A549 (cell line): ENCODE results near the gene PLCB3. TPM values are rescaled to one million over a fixed set of nuclear protein-coding genes. Genes with fewer than 3 reads are reported as not detected.

ENCODE experiments used
- ATAC-seq, 2 experiments: fragments of 200-7000 bp in 1 of 2; fragments of >200 bp in 1 of 2; cut with Nextera tagmentation in 1 of 2; cut with Tn5 transposase in 1 of 2; 3 replicates each; pipeline versions ENCODE4 v1.8.0 to v1.9.1; 2018 to 2020; ENCODE audit warnings: mild to moderate bottlenecking in 1 of 2, moderate library complexity in 1 of 2
- CTCF ChIA-PET: fragments of 300-600 bp; sonication (Branson Sonifier 250); formaldehyde crosslinking; extraction: SDS; loops from one replicate; lab custom pipeline; 2021; ENCODE audit warnings: antibody characterized with exemption, inconsistent platforms; lab: Yijun Ruan, JAX
- POLR2A ChIA-PET: fragments of 350-600 bp; formaldehyde crosslinking; extraction: SDS; loops from one replicate; lab custom pipeline; 2021; ENCODE audit warnings: antibody characterized with exemption, inconsistent platforms; lab: Yijun Ruan, JAX
- DNase-seq, 2 experiments: peaks; one replicate each; pipeline versions ENCODE4 v3.0.0 to v3.0.0-alpha.2; 2011 to 2016; ENCODE audit warnings: low read depth in 1 of 2, low spot score in 1 of 2
- FAIRE-seq: peaks from 2 replicates; lab custom pipeline; 2011; peaks lifted over from hg19 to GRCh38; lab: Jason Lieb, UNC
- H3K27ac ChIP-seq, 2 experiments: fragments of >200 bp; sonication (Bioruptor Twin); formaldehyde crosslinking; 3 replicates each; pipeline ENCODE4 v1.5.1; 2016 to 2017
- H3K4me1 ChIP-seq: fragments of >200 bp; sonication (Bioruptor Twin); formaldehyde crosslinking; 3 replicates; pipeline ENCODE4 v1.6.1; 2016
- H3K4me2 ChIP-seq: fragments of >200 bp; sonication (Bioruptor Twin); formaldehyde crosslinking; 3 replicates; pipeline ENCODE4 v1.6.1; 2016
- H3K4me3 ChIP-seq: fragments of >200 bp; sonication (Bioruptor Twin); formaldehyde crosslinking; 3 replicates; pipeline ENCODE4 v1.5.1; 2016
- H3K9me3 ChIP-seq: fragments of >200 bp; sonication (Bioruptor Twin); formaldehyde crosslinking; 3 replicates; pipeline ENCODE4 v1.6.1; 2016
- BHLHE40 ChIP-seq: IDR thresholded peaks from 2 replicates; pipeline ENCODE4 v1.6.1; 2012; ENCODE audit warnings: low read depth, low read length, inconsistent platforms
- CBX2 ChIP-seq: fragments of 200-600 bp; sonication (generic); IDR thresholded peaks from 2 replicates; pipeline ENCODE4 v1.6.1; 2016; ENCODE audit warnings: low read depth, mild to moderate bottlenecking, borderline replicate concordance
- CEBPB ChIP-seq, 2 experiments: fragments of >200 bp in 1 of 2; sonication (Bioruptor Twin) in 1 of 2; formaldehyde crosslinking in 1 of 2; IDR thresholded peaks; 2 replicates each; pipeline ENCODE4 v1.6.1; 2012 to 2016
- CHD4 ChIP-seq: fragments of 200-600 bp; sonication (generic); IDR thresholded peaks from 2 replicates; pipeline ENCODE4 v1.6.1; 2016; ENCODE audit warnings: antibody characterized with exemption, mild to moderate bottlenecking, borderline replicate concordance
- FOSB ChIP-seq: fragments of 250-450 bp; sonication (Bioruptor Pico); IDR thresholded peaks from 2 replicates; pipeline ENCODE4 v1.5.0; 2020; ENCODE audit warnings: mild to moderate bottlenecking, moderate library complexity
- HEYL ChIP-seq: fragments of 250-450 bp; sonication (Bioruptor Pico); IDR thresholded peaks from 2 replicates; pipeline ENCODE4 v1.8.0; 2021; ENCODE audit warnings: mild to moderate bottlenecking, moderate library complexity
- HOXA7 ChIP-seq: fragments of 250-450 bp; sonication (Bioruptor Pico); IDR thresholded peaks from 2 replicates; pipeline ENCODE4 v1.5.0; 2020; ENCODE audit warnings: mild to moderate bottlenecking, moderate library complexity
- JUNB ChIP-seq: fragments of >200 bp; sonication (Bioruptor Twin); formaldehyde crosslinking; IDR thresholded peaks from 2 replicates; pipeline ENCODE4 v1.6.1; 2016
- KDM5A ChIP-seq: fragments of 200-600 bp; sonication (generic); IDR thresholded peaks from 2 replicates; pipeline ENCODE4 v1.6.1; 2016; ENCODE audit warnings: antibody characterized with exemption, mild to moderate bottlenecking
- PBX3 ChIP-seq: IDR thresholded peaks from 2 replicates; pipeline ENCODE4 v1.6.1; 2012
- POLR2A ChIP-seq: IDR thresholded peaks from 2 replicates; pipeline ENCODE4 v1.6.1; 2012; ENCODE audit warnings: mild to moderate bottlenecking, low read length
- SMC3 ChIP-seq: fragments of >200 bp; sonication (Bioruptor Twin); formaldehyde crosslinking; IDR thresholded peaks from 3 replicates; pipeline ENCODE4 v1.6.1; 2018; ENCODE audit warnings: inconsistent platforms
- SREBF2 ChIP-seq: fragments of 450-650 bp; IDR thresholded peaks from 2 replicates; pipeline ENCODE4 v1.6.1; 2014; ENCODE audit warnings: mild to moderate bottlenecking, moderate library complexity
- TFCP2L1 ChIP-seq: fragments of 250-450 bp; sonication (Bioruptor Pico); IDR thresholded peaks from 2 replicates; pipeline ENCODE4 v1.5.0; 2021; ENCODE audit warnings: mild to moderate bottlenecking
- ZNF302 ChIP-seq: fragments of 250-450 bp; sonication (Bioruptor Pico); IDR thresholded peaks from 2 replicates; pipeline ENCODE4 v1.9.0; 2021; ENCODE audit warnings: inconsistent platforms, mild to moderate bottlenecking, moderate library complexity
- ZSCAN20 ChIP-seq: fragments of 250-450 bp; sonication (Bioruptor Pico); IDR thresholded peaks from 2 replicates; pipeline ENCODE4 v1.8.0; 2022; ENCODE audit warnings: mild to moderate bottlenecking, moderate library complexity
- WGBS: methylation state at CpG from one replicate; pipeline ENCODE4 v1.1.6; 2017; ENCODE audit errors: missing lambda C conversion rate; 5-methylcytosine and 5-hydroxymethylcytosine counted together
- polyA plus RNA-seq, 4 experiments: library from polyadenylated mRNA; depleted of rRNA in 3 of 4; stranded (reverse); fragments of >200 nt; fragmentation: RNase III in 1 of 4; extraction: RNeasy Plus Mini Kit Qiagen cat#74134 plus additional on column Dnase treatment in 1 of 4; gene quantifications; 2 replicates in 3 of 4; 3 replicates in 1 of 4; pipeline ENCODE4 v1.2.3, GENCODE V29; 2011 to 2017
- TF ChIP-seq, protein P1 (sequence below): fragments of 200-600 bp; sonication (generic); IDR thresholded peaks from 2 replicates; pipeline ENCODE4 v1.6.1; 2016; ENCODE audit warnings: antibody characterized with exemption, mild to moderate bottlenecking, moderate library complexity
- TF ChIP-seq, protein P2 (sequence below): fragments of >200 bp; sonication (Bioruptor Twin); formaldehyde crosslinking; IDR thresholded peaks from 2 replicates; pipeline ENCODE4 v1.6.1; 2016

The PLCB3 gene
- polyA plus RNA-seq, 2 of the 4 experiments (the other 2 are of a cell fraction), result 8.8 to 21.2 TPM

- no peak overlapping the region for H3K4me2 ChIP-seq
- 90% methylated on average over 23 of the region's 24 CpGs for WGBS
- ATAC-seq (no peak), FAIRE-seq (no peak), DNase-seq (no peak)
- TF ChIP-seq PBX3 (no peak), FOSB (CRISPR knock-in tag) (no peak), KDM5A (no peak), BHLHE40 (no peak)
- no peak overlapping the region for H3K27ac ChIP-seq
- H3K4me3 ChIP-seq, result no peak overlapping the region
- peaks cover 6% of the 10 kb centered on the region; the same call in 1 of the 3 replicates for H3K4me1 ChIP-seq
- H3K9me3 ChIP-seq, result no peaks in the 10 kb centered on the region
- ChIA-PET CTCF (interaction anchor here (0.6 to 16.0 kb wide), 4 partner anchors 11 to 629 kb away, joined by 3 to 220 read pairs (median 40); partner anchors contain the start of genes CATSPERZ, ESRRA, PLCB3 and PPP1R14B), POLR2A (no interaction called here)
Observed at GRCh38 chr11:64258356-64258755, 7.0 kb downstream of the PLCB3 start.

DNA sequence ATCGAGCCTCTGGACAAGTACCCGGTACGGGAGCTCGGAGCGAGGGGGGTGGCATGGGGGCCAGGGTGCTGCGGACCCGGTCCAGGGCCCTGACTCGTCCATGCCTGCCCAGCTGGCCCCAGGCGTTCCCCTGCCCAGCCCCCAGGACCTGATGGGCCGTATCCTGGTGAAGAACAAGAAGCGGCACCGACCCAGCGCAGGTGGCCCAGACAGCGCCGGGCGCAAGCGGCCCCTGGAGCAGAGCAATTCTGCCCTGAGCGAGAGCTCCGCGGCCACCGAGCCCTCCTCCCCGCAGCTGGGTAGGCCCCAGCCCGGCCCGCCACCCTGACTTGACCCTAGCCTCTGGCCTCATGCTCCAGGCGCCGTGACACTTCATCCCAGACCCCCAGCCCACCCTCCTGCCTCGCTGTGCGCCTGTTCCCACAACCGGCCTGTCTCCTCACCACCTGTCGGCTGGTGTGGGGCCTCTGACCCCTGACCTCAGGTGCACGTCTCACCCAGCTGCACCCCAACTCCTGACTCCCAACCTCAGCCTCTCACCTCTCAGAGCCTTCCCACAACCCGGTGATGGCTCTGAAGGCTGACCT lies 7.7 kb downstream of the PLCB3 start:
- CTCF ChIA-PET, result interaction anchor here (1.5 to 16.0 kb wide), 3 partner anchors 11 to 44 kb away, joined by 3 to 220 read pairs (median 76); partner anchors contain the start of genes CATSPERZ, ESRRA, PLCB3 and PPP1R14B
- no peak for ATAC-seq
- peaks cover 4% of the 10 kb centered on the region; the same call in 1 of the 3 replicates for H3K4me1 ChIP-seq
- H3K4me2 ChIP-seq, result no peak overlapping the region
- H3K9me3 ChIP-seq, result no peaks in the 10 kb centered on the region
- no peak overlapping the region for H3K4me3 ChIP-seq
- no peak for DNase-seq
- TF ChIP-seq CEBPB (IDR thresholded peaks at IDR 0.05), result no peak
- TF ChIP-seq TFCP2L1 (CRISPR knock-in tag), result no peak
- TF ChIP-seq, protein P1, sequence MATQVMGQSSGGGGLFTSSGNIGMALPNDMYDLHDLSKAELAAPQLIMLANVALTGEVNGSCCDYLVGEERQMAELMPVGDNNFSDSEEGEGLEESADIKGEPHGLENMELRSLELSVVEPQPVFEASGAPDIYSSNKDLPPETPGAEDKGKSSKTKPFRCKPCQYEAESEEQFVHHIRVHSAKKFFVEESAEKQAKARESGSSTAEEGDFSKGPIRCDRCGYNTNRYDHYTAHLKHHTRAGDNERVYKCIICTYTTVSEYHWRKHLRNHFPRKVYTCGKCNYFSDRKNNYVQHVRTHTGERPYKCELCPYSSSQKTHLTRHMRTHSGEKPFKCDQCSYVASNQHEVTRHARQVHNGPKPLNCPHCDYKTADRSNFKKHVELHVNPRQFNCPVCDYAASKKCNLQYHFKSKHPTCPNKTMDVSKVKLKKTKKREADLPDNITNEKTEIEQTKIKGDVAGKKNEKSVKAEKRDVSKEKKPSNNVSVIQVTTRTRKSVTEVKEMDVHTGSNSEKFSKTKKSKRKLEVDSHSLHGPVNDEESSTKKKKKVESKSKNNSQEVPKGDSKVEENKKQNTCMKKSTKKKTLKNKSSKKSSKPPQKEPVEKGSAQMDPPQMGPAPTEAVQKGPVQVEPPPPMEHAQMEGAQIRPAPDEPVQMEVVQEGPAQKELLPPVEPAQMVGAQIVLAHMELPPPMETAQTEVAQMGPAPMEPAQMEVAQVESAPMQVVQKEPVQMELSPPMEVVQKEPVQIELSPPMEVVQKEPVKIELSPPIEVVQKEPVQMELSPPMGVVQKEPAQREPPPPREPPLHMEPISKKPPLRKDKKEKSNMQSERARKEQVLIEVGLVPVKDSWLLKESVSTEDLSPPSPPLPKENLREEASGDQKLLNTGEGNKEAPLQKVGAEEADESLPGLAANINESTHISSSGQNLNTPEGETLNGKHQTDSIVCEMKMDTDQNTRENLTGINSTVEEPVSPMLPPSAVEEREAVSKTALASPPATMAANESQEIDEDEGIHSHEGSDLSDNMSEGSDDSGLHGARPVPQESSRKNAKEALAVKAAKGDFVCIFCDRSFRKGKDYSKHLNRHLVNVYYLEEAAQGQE, result no peak
- TF ChIP-seq SREBF2, result no peak
- no peak for TF ChIP-seq HOXA7 (CRISPR knock-in tag)
- TF ChIP-seq, protein P2, sequence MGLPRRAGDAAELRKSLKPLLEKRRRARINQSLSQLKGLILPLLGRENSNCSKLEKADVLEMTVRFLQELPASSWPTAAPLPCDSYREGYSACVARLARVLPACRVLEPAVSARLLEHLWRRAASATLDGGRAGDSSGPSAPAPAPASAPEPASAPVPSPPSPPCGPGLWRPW, result no peak
- TF ChIP-seq SMC3, result no peak
- TF ChIP-seq ZSCAN20 (CRISPR knock-in tag), result no peak
- no peak for TF ChIP-seq CHD4
- TF ChIP-seq, all 56 proteins: peak for 0
- POLR2A ChIA-PET, result no interaction called here
- 94% methylated on average over 32 of the region's 32 CpGs for WGBS
- H3K27ac ChIP-seq, result no peak overlapping the region
- no peak for FAIRE-seq

DNA sequence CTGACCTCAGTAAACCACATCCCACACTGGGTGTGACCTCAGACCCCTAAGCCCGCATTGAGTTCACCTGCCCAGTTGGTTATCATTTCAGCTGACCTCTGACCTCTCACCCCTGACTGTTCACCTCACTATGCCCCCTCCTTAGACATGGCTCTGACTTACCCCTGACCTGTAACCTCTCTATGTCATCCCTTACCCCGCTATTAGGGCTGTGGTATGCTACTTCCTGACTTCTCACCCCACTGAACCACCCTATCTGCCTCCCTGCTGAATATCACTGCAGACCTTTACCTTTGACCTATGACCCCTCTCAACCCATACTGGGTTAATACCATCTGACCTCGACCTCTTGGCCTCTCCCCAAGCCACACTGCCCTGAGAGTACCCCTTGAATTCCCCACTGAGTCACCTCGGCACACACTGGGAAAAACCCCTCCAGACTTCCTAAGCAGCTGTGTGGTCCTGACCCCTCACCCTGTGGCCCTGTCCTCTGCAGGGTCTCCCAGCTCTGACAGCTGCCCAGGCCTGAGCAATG lies 8.3 kb downstream of the PLCB3 start:
- no peak for FAIRE-seq
- ChIA-PET CTCF (interaction anchor here (6.4 to 16.0 kb wide), 3 partner anchors 12 to 43 kb away, joined by 76 to 220 read pairs (median 220); partner anchors contain the start of genes CATSPERZ, ESRRA, PLCB3 and PPP1R14B), POLR2A (no interaction called here)
- TF ChIP-seq ZNF302 (CRISPR knock-in tag) (no peak), HEYL (CRISPR knock-in tag) (no peak), JUNB (no peak), CBX2 (no peak), POLR2A (no peak)
- 85% methylated on average over 4 of the region's 4 CpGs for whole genome bisulfite sequencing
- no peak overlapping the region for H3K4me3 ChIP-seq
- peaks cover 4% of the 10 kb centered on the region; the same call in 1 of the 3 replicates for H3K4me1 ChIP-seq
- H3K4me2 ChIP-seq, result no peak overlapping the region
- H3K9me3 ChIP-seq, result no peaks in the 10 kb centered on the region
- ATAC-seq, result no peak
- no peak overlapping the region for H3K27ac ChIP-seq
- DNase-seq, result no peak
